AG04450 (cell line): Measurements from ENCODE around the gene CD79A. TPM values are rescaled to one million over a fixed set of nuclear protein-coding genes. Genes with fewer than 3 reads are reported as not detected.

Experiments used
- CTCF ChIA-PET: fragments of 300-600, 350-600 bp; formaldehyde crosslinking; extraction: SDS; loops from one replicate; lab custom pipeline; 2022; ENCODE audit warnings: antibody characterized with exemption, inconsistent platforms; lab: Charles Lee
- POLR2A ChIA-PET: fragments of 350-600 bp; formaldehyde crosslinking; extraction: SDS; loops from one replicate; lab custom pipeline; 2021; ENCODE audit warnings: antibody characterized with exemption, inconsistent platforms; lab: Yijun Ruan, JAX
- DNase-seq: peaks from one replicate; pipeline ENCODE4 v3.0.0-alpha.2; 2011; ENCODE audit warnings: low read depth, low spot score
- H3K27ac ChIP-seq: one replicate; pipeline ENCODE4 v1.5.1; 2012; ENCODE audit warnings: low read depth, low read length, control low read depth
- H3K27me3 ChIP-seq: one replicate; pipeline ENCODE4 v1.6.0; 2012; ENCODE audit warnings: low read length; ENCODE audit not compliant: control insufficient read depth, insufficient read depth
- H3K4me3 ChIP-seq: 2 replicates; pipeline ENCODE4 v1.5.1; 2011; ENCODE audit warnings: mild to moderate bottlenecking, low read depth, low read length, control low read depth
- H3K9me3 ChIP-seq: 2 replicates; pipeline ENCODE4 v1.5.1; 2012; ENCODE audit warnings: low read length; ENCODE audit not compliant: control insufficient read depth, insufficient read depth
- polyA plus RNA-seq: library from polyadenylated mRNA; depleted of rRNA; stranded (reverse); fragments of >200 nt; gene quantifications from 2 replicates; pipeline ENCODE4 v1.2.3, GENCODE V29; 2011
- TF ChIP-seq, protein P1 (sequence below): IDR thresholded peaks from 2 replicates; pipeline ENCODE4 v1.5.1; 2011; ENCODE audit warnings: low read depth, low read length, control low read depth, inconsistent platforms

The CD79A gene
- polyA plus RNA-seq, 1 experiment = 0.20 TPM

DNA sequence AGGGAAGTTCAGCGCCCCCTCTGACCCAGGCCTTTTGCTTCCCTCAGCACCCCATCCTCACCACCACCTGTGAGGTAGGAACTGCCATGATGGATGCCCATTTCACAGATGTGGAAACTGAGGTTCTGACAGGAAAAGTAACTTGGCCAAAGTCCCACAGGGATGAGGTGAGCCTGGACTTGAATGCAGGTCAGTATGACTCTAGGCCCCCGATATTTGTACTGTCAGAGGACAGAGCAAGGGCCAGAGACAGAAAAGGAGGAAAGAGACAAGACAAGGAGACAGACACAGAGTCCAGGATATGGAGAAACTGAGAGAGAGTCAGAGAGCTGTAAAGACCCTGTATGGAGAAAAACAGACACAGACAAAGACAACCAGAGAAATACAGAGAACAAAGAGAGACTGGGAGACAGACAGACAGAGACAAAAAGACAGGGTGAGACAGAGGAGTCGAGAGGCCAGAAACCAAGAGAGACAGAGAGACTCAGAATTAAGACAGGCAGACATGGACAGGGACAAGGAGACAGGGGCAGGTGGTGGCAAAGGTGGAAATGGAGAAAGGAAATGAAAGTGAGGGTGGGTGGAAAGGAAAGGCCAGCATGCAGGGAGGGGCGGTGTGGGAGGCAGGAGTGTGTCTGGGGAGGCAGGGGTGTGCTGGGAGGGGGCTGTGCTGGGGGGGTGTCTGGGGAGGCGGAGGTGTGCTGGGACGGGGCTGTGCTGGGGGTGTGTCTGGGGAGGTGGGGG is 46.1 kb downstream of the CD79A start:
- DNase-seq = no peak
- POLR2A ChIA-PET = no interaction called here

DNA sequence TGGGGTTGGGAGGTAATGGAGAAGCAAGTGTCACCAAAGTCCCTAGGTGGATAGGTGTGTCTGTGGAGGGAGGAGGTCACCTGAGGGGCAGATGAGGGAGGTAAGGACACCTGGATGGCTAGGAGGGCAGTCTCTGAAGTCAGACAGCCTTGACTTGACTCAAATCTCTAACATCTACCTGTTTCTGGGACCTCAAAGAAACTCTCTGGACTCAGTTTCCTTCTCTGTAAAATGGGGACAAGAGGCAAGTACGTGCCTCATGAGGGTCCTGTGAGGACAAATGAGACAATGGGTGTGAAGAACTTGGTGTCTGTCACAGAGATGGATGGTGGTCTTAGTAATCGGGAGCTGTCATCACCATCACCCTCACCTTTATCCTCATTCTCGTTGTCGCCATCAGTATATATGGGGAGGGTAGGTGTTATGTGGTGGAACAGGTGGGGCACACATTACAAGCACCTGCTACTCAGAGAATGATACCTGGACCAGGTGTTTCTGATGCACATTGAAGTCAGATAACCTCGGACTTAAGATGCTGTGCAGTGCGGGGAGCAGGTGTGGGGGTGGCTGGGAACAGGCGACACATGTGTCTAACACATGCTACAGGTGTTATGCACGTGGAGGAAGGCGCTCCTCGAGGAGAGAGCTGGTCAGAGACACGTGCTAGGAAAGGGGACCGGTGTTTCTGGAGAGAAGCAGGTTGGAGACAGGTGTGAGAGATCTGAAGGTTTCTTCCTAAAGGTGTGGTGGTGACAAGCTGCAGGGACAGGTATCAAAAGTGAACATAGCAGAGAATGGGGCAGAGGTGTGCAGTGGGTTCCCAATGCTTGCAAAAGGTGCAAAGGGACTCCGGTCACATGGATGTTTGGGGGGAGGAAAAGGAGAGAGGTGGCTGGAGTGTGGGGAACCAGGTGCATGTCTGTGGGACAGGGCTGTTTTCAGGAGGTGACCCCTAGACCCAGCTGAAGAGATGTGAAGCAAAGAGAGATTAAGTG is 47.4 kb downstream of the CD79A start:
- Histone ChIP-seq H3K27me3 (peaks cover 64% of the 10 kb centered on the region), H3K4me3 (no peak overlapping the region), H3K27ac (no peak overlapping the region), H3K9me3 (peaks cover 8% of the 10 kb centered on the region)
- ChIA-PET POLR2A (no interaction called here), CTCF (no interaction called here)
- no peak for DNase-seq
- TF ChIP-seq, protein P1, sequence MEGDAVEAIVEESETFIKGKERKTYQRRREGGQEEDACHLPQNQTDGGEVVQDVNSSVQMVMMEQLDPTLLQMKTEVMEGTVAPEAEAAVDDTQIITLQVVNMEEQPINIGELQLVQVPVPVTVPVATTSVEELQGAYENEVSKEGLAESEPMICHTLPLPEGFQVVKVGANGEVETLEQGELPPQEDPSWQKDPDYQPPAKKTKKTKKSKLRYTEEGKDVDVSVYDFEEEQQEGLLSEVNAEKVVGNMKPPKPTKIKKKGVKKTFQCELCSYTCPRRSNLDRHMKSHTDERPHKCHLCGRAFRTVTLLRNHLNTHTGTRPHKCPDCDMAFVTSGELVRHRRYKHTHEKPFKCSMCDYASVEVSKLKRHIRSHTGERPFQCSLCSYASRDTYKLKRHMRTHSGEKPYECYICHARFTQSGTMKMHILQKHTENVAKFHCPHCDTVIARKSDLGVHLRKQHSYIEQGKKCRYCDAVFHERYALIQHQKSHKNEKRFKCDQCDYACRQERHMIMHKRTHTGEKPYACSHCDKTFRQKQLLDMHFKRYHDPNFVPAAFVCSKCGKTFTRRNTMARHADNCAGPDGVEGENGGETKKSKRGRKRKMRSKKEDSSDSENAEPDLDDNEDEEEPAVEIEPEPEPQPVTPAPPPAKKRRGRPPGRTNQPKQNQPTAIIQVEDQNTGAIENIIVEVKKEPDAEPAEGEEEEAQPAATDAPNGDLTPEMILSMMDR = no peak

More for the DNA sequence above, 46.1 kb downstream of the CD79A start:
- CTCF ChIA-PET = no interaction called here
- Histone ChIP-seq H3K27me3 (peaks cover 60% of the 10 kb centered on the region), H3K27ac (no peak overlapping the region), H3K4me3 (no peak overlapping the region), H3K9me3 (peaks cover 8% of the 10 kb centered on the region)
- TF ChIP-seq, protein P1 = no peak

DNA sequence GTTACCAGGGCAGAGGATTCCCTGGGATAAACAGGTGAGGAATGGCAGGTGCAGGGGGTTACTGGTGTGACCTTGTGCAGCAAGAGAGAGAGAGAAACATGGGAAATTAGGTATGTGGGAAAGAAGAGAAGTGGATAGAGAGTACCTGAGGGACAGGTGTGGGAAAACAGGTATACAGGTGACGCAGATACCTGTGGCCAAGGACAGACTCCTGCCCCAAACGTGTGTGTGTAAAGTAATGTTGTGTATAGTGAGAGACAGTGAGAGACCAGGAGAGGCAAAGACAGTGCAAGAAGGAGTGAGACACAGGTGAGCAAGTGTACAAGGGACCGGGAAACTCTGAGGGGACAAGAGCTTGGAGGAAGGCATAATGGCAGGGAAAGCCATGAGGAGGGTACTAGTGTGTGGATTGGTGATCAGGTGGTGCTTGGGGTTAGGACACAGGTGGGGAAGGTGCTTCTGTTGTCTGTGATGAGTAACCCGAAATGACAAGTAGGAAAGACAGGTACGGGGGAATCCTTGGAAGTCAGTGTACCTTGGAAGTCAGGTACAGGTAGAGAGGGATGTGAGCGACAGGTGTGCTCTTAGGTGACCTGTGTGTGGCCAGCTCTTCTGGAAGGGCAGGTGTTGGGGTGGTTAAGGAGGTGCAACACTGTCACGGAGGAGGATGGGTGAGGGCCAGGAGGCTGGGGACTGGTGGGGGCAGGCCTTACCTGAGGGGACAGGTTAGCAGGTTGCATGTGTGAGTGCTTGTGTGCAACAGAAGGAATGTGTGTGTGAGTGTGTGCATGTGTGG is 48.3 kb downstream of the CD79A start:
- TF ChIP-seq, protein P1 = no peak
- Histone ChIP-seq H3K9me3 (peaks cover 8% of the 10 kb centered on the region; the same call in 1 of the 2 replicates), H3K27ac (no peak overlapping the region), H3K27me3 (peaks cover 73% of the 10 kb centered on the region), H3K4me3 (no peak overlapping the region)
- no peak for DNase-seq
- POLR2A ChIA-PET = no interaction called here
- CTCF ChIA-PET = no interaction called here

GRCh38 chr19:41926028-41926762 is 49.1 kb downstream of the CD79A start:
- POLR2A ChIA-PET = no interaction called here
- peaks cover 73% of the 10 kb centered on the region for H3K27me3 ChIP-seq

More at GRCh38 chr19:41926028-41926762, 49.1 kb downstream of the CD79A start:
- CTCF ChIA-PET = no interaction called here
- 0 out of 2 replicates have a peak, but pooled peaks cover 3% of the 10 kb centered on the region for H3K9me3 ChIP-seq
- TF ChIP-seq, protein P1 = no peak
- DNase-seq = no peak
- no peak overlapping the region for H3K27ac ChIP-seq
- H3K4me3 ChIP-seq = no peak overlapping the region
